Hematopoietic multipotent progenitor cell treated with erythropoietin and hydrocortisone succinate and interleukin-3 and kit ligand, for 15 days (in vitro differentiated cells): ENCODE measurements around the gene POLE2.
"Not testable (repeated sequence)": the region's sequence is repeated elsewhere in the genome, so short reads cannot be mapped to it uniquely, and the experiment has no call there.

Experiments
- DNase-seq: peaks from one replicate; pipeline ENCODE4 v3.0.0-alpha.2; 2015; ENCODE audit warnings: low spot score

POLE2 gene

DNA sequence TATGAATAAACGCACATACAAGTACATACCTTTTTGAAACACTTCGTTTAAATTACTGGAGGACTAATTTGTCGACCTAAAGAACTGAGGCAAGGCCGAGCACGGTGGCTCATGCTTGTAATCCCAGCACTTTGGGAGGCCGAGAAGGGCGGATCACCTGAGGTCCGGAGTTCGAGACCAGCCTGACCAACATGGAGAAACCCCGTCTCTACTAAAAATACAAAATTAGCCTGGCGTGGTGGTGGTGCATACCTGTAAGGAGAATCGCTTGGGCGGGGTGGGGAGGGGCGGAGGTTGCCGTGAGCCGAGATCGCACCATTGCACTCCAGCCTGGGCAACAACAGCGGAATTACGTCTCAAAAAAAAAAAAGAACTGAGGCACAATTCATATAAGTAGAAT is 68.7 kb downstream of the POLE2 start:
- DNase-seq: not testable (repeated sequence)

DNA sequence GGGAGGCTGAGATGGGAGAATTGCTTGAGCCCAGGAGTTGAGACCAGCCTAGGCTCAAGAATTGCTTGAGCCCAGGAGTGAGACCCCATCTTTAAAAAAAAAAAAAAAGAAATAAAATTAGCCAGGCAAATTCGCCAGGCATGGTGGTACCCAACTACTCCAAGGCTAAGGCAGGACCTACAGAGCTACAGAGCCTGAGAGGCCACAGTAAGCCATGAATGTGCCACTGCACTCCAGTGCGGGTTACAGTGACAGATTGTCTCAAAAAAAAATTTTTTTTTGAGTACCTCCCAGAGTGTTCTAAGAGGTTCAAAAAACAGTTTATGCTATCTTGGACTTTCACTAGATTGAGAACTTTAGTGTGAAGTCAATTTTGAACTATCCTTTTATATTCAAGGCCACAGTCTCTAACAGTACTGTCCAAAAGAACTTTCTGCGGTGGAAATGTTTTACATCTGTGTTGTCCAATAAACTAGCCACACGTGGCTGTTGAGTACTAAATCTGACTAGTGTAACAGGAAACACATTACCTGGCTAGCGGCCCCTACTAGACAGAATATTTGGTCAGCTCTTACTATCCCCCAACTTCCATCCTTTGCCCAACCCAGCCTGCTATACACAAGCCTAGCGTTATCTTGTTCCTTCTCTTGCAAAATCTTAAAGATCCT is 70.0 kb downstream of the POLE2 start:
- no peak for DNase-seq

GRCh38 chr14:49615776-49616175 is 72.2 kb downstream of the POLE2 start:
- peak; percentile 43 for DNase-seq

DNA sequence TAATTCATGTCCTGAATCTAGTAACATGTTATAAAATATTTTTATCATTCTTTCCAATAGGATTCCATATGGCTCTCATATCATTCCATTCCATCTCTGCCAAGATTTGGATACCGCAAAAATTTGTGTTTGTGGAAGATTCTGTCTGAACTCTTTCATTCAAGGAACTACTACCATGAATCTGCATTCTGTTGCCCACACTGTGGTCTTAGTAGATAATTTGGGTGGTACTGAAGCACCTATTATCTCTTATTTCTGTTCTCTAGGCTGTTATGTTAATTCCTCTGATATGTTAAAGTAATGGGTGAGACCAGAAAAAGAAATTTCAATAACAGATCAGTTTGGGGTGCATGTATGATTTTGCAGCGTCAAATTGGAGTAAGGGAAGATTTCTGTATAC is 73.8 kb downstream of the POLE2 start:
- peak; percentile 22 for DNase-seq

- no peak for DNase-seq
Observed at GRCh38 chr14:49612671-49613070, 75.3 kb downstream of the POLE2 start.

- DNase-seq: no peak
Observed at GRCh38 chr14:49612251-49612650, 75.8 kb downstream of the POLE2 start.

DNA sequence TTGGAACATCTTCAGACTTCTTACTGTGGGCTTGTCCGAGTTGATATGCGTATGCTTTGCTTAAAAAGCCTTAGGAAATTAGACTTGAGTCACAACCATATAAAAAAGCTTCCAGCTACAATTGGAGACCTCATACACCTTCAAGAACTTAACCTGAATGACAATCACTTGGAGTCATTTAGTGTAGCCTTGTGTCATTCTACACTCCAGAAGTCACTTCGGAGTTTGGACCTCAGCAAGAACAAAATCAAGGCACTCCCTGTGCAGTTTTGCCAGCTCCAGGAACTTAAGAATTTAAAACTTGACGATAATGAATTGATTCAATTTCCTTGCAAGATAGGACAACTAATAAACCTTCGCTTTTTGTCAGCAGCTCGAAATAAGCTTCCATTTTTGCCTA is 80.4 kb downstream of the POLE2 start:
- no peak for DNase-seq

DNA sequence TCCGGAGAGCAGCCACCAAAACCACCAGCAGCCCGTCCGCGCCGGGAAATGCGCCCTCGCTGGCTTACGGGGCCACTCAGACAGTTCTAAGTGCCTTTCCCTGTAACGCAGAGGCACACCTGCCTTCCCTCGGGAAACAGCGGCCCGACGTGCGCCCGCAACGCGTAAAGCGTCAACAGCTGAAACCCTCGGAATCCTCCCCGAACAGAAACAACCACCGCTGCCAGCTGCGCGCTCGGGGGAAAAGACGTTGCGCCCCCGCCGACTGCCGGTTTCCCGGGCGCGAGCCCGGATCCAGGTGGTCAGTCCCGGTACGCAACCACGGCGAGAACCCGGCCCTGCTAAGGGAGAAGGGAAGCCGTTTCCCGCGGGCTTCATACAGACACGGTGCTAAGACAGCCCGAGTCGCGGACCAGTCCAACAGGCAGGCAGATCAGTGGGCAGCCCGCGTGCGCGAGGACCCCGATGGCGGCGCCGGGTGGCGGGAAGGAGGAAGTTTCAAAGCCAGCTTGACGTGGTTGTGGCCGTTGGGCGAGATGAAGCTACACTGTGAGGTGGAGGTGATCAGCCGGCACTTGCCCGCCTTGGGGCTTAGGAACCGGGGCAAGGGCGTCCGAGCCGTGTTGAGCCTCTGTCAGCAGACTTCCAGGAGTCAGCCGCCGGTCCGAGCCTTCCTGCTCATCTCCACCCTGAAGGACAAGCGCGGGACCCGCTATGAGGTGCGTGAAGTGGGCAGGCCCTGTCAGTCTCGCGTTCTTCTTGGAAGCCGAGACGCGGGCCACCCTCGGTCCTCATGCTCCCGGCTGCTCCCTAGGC is 89.3 kb downstream of the POLE2 start, which contains the start of gene LRR1:
Gene LRR1 (plus strand): TSS at position 456 of the 816 bp plus-strand sequence. CDS start 81 bp downstream, at position 537.
- DNase-seq: peak; percentile 85

- no peak for DNase-seq
Observed at GRCh38 chr14:49598189-49598484, 89.9 kb downstream of the POLE2 start.

DNA sequence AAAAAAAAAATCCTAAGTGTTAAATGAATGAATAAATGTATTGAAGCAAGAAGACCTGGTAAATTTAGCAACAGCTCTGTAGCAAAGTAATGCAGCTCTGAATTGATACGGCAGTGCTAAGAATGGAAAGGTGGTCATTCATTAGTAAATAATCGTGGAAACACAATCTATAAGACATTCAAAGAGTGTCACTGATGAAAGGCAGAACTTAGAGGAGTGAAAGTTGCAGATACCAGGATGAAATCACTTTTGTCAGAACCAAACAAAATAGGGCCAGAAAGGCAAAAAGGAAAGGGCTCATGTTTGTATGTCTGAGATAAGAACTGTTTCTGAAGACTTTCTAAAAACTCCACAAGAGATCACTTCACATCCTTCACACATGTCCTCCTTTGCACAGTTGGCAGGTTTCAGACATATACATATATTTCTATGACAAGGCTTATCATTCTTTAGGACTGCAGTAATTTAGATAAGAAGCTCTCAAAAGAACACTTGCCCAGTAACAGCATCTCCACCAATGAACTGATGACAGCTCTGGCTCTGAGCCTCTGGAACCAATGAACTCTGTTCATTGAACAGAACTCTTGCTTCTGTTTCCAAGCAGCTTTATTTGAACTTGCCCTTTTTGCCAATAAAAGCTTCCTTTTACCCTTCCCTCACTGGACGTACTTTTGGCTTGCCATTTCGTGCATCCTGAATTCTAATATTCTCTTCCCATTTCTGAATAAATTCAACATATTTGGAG is 93.5 kb downstream of the POLE2 start:
- DNase-seq: peak; percentile 76
